Activated CD4-positive, alpha-beta T cell treated with anti-CD3 and anti-CD28 coated beads, Interleukin-2, amount 10 ng/mL, durations not matched to agents 7 days and 5 days (primary cell): ENCODE measurements around the gene TBL1XR1. TPM values are rescaled to one million over a fixed set of nuclear protein-coding genes. Genes with fewer than 3 reads are reported as not detected.

Experiments used
- CTCF ChIA-PET: fragments of 350-600 bp; sonication (Branson Sonifier 250); formaldehyde crosslinking; loops from one replicate; lab custom pipeline; 2021; ENCODE audit warnings: antibody characterized with exemption; lab: Charles Lee
- POLR2A ChIA-PET: fragments of 350-600 bp; sonication (Branson Sonifier 250); formaldehyde crosslinking; loops from one replicate; lab custom pipeline; 2021; ENCODE audit warnings: antibody characterized with exemption; lab: Charles Lee
- DNase-seq: peaks from one replicate; pipeline ENCODE4 v3.0.0-alpha.2; 2020
- H3K27ac Mint-ChIP-seq: one replicate; pipeline ENCODE4 v1.8.0; 2021; ENCODE audit warnings: mild to moderate bottlenecking, moderate library complexity, mixed read lengths
- H3K27me3 Mint-ChIP-seq: one replicate; pipeline ENCODE4 v1.8.0; 2021; ENCODE audit warnings: mixed read lengths
- H3K36me3 Mint-ChIP-seq: one replicate; pipeline ENCODE4 v1.8.0; 2021; ENCODE audit warnings: low read depth, mixed read lengths
- H3K4me1 Mint-ChIP-seq: one replicate; pipeline ENCODE4 v1.8.0; 2021; ENCODE audit warnings: mixed read lengths
- H3K4me3 Mint-ChIP-seq: one replicate; pipeline ENCODE4 v1.8.0; 2021; ENCODE audit warnings: mild to moderate bottlenecking, moderate library complexity, mixed read lengths
- H3K9me3 Mint-ChIP-seq: one replicate; pipeline ENCODE4 v1.8.0; 2021; ENCODE audit warnings: mixed read lengths
- total RNA-seq, 2 experiments: library from RNA; stranded (reverse); gene quantifications; one replicate each; pipeline ENCODE4 v1.2.3, GENCODE V29; 2021

Gene TBL1XR1
- total RNA-seq, 2 experiments from 2014 or later: 167 to 169 TPM

GRCh38 chr3:177221744-177222143, 24.5 kb upstream of the TBL1XR1 start:
- no peak overlapping the region for H3K27ac Mint-ChIP-seq
- CTCF ChIA-PET: no interaction called here
- no peak overlapping the region for H3K4me3 Mint-ChIP-seq
- H3K9me3 Mint-ChIP-seq: peaks cover 3% of the 10 kb centered on the region
- H3K36me3 Mint-ChIP-seq: peaks cover 3% of the 10 kb centered on the region
- no peak for DNase-seq
- no peaks in the 10 kb centered on the region for H3K27me3 Mint-ChIP-seq
- H3K4me1 Mint-ChIP-seq: peaks cover 32% of the 10 kb centered on the region
- POLR2A ChIA-PET: no interaction called here

DNA sequence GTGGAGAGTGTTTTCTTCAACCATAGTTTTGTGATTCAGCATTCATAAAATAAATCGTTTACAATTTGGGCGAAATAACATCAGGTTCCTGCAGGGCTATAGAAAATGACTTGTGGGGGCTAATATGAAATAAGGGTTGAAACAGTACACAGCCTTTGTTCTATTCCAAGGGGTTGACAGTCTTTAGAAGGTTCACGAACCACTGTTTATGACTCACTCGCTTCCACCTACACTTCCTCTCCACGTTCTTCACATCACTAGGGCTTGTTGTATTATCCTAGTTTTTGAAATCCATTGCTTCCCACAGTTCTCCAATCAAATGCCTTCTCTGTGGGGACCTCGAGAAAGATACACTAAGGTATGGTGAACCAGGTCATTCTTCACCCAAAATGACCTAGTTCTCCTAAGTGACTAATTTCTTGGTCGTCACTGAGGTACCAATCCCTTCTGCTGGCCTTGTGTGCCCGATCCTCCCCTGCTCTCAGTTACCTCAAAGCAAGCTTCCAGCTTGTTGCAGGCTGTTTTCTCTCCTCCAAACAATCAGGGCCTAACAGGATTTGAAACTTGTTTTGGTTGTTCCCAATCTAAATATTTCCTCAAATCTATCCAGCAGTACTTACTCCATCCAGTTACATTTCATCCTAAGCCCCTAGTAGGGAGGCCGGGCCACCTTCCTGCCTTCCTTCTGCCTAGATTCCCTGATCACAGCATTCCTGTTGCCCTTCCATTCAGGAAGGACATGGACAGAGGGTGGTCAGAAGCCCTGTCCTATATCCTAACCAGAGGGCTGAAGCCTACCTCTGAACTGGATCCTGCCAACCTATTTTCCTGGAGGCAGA, 23.1 kb upstream of the TBL1XR1 start:
- Mint-ChIP-seq H3K4me1 (peaks cover 30% of the 10 kb centered on the region), H3K27ac (no peak overlapping the region), H3K27me3 (no peaks in the 10 kb centered on the region), H3K4me3 (no peak overlapping the region), H3K9me3 (peaks cover 3% of the 10 kb centered on the region), H3K36me3 (peaks cover 3% of the 10 kb centered on the region)
- POLR2A ChIA-PET: no interaction called here
- no peak for DNase-seq
- CTCF ChIA-PET: interaction anchor here (0.7 to 1.3 kb wide), 3 partner anchors 11 to 24 kb away, joined by 3 to 4 read pairs (median 3); no protein-coding TSS in a partner anchor

GRCh38 chr3:177213801-177214535, 16.7 kb upstream of the TBL1XR1 start:
- POLR2A ChIA-PET: no interaction called here
- Mint-ChIP-seq H3K36me3 (no peaks in the 10 kb centered on the region), H3K27me3 (no peaks in the 10 kb centered on the region), H3K4me1 (peaks cover 6% of the 10 kb centered on the region), H3K4me3 (no peak overlapping the region), H3K9me3 (no peaks in the 10 kb centered on the region), H3K27ac (no peak overlapping the region)
- no peak for DNase-seq
- CTCF ChIA-PET: interaction anchor here (1.2 to 1.5 kb wide), 2 partner anchors 10 kb away, joined by 5 read pairs; no protein-coding TSS in a partner anchor

- ChIA-PET CTCF (interaction anchor here (0.9 to 1.5 kb wide), 2 partner anchors 9 to 722 kb away, joined by 3 to 5 read pairs; no protein-coding TSS in a partner anchor), POLR2A (no interaction called here)
- no peak overlapping the region for H3K27ac Mint-ChIP-seq
- H3K4me1 Mint-ChIP-seq: peaks cover 6% of the 10 kb centered on the region
- DNase-seq: no peak
- no peaks in the 10 kb centered on the region for H3K27me3 Mint-ChIP-seq
- H3K4me3 Mint-ChIP-seq: no peak overlapping the region
- no peaks in the 10 kb centered on the region for H3K9me3 Mint-ChIP-seq
- H3K36me3 Mint-ChIP-seq: no peaks in the 10 kb centered on the region
Observed at GRCh38 chr3:177212756-177213155, 15.5 kb upstream of the TBL1XR1 start.

GRCh38 chr3:177212278-177212610, 15.0 kb upstream of the TBL1XR1 start:
- no peaks in the 10 kb centered on the region for H3K27me3 Mint-ChIP-seq
- H3K4me1 Mint-ChIP-seq: peaks cover 6% of the 10 kb centered on the region
- CTCF ChIA-PET: interaction anchor here (0.9 to 1.2 kb wide), 2 partner anchors 12 to 722 kb away, joined by 3 read pairs; no protein-coding TSS in a partner anchor

GRCh38 chr3:177211503-177212277, 14.4 kb upstream of the TBL1XR1 start:
- POLR2A ChIA-PET: no interaction called here
- H3K4me3 Mint-ChIP-seq: no peak overlapping the region
- H3K36me3 Mint-ChIP-seq: no peaks in the 10 kb centered on the region

More at GRCh38 chr3:177212278-177212610, 15.0 kb upstream of the TBL1XR1 start:
- Mint-ChIP-seq H3K27ac (no peak overlapping the region), H3K36me3 (no peaks in the 10 kb centered on the region), H3K9me3 (no peaks in the 10 kb centered on the region), H3K4me3 (no peak overlapping the region)
- POLR2A ChIA-PET: no interaction called here
- no peak for DNase-seq

DNA sequence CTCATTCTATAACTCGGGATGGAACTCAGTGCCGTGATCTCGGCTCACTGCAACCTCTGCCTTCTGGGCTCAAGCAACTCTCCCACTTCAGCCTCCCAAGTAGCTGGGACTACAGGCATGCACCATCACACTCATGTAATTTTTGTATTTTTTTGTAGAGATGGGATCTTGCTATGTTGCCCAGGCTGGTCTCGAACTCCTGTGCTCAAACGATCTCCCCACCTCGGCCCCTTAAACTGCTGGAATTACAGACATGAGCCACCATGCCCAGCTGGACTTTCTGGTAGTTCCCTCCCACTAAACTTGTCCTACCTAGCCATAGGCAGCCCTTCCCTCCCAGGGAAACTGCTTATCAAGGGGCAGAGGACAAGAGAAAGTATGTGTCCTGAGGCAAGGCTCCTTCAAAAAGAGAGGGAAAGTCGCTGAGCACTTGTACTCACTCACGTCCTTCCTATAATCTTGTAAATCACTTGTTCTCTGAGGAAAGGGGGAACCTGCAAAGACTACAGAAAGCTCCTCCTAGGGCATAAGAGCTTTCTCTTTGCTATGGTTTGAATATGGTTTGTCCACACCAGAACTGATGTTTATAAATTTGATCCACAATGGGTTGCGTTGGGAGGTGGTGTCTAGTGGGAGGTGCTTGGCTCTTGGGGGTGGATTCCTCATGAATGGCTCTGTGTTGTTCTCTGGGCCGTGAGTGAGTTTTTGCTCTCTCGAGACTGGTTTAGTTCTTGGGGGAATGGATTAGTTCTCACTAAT, 13.6 kb upstream of the TBL1XR1 start:
- Mint-ChIP-seq H3K27ac (no peak overlapping the region), H3K4me3 (no peak overlapping the region), H3K36me3 (no peaks in the 10 kb centered on the region), H3K27me3 (no peaks in the 10 kb centered on the region), H3K9me3 (no peaks in the 10 kb centered on the region), H3K4me1 (peaks cover 9% of the 10 kb centered on the region)
- DNase-seq: no peak
- POLR2A ChIA-PET: no interaction called here
- CTCF ChIA-PET: interaction anchor here (0.6 to 1.2 kb wide), 5 partner anchors 13 to 267 kb away, joined by 3 read pairs; no protein-coding TSS in a partner anchor

More at GRCh38 chr3:177211503-177212277, 14.4 kb upstream of the TBL1XR1 start:
- H3K4me1 Mint-ChIP-seq: peaks cover 6% of the 10 kb centered on the region
- DNase-seq: no peak
- H3K9me3 Mint-ChIP-seq: no peaks in the 10 kb centered on the region
- no peak overlapping the region for H3K27ac Mint-ChIP-seq
- no peaks in the 10 kb centered on the region for H3K27me3 Mint-ChIP-seq
- CTCF ChIA-PET: interaction anchor here (1.2 kb wide), 1 partner anchor 13 kb away, joined by 3 read pairs; no protein-coding TSS in a partner anchor

DNA sequence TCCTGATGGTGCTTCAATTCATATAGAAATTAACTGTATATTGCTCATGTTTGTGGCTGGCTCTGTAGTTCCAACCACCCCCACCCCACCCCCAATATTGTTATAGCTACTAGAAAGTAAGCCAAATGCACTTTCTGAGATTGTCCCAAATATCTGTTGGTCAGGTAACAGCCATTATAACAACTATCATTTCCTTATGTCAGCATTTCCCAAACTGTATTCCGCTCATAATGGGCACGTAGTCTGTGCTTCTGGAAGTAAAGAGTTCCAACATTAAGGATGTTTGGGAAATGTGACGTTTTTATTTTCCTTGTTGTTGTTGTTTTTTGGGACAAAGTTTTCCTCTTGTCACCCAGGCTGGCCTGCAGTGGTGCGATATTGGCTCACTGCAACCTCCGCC, 12.2 kb upstream of the TBL1XR1 start:
- CTCF ChIA-PET: no interaction called here

GRCh38 chr3:177208781-177209180, 11.5 kb upstream of the TBL1XR1 start:
- H3K4me3 Mint-ChIP-seq: no peak overlapping the region
- no peaks in the 10 kb centered on the region for H3K36me3 Mint-ChIP-seq
- ChIA-PET POLR2A (no interaction called here), CTCF (interaction anchor here (0.6 kb wide), 1 partner anchor 19 kb away, joined by 3 read pairs; no protein-coding TSS in a partner anchor)
- no peaks in the 10 kb centered on the region for H3K9me3 Mint-ChIP-seq
- no peak for DNase-seq
- no peak overlapping the region for H3K27ac Mint-ChIP-seq
- peaks cover 11% of the 10 kb centered on the region for H3K4me1 Mint-ChIP-seq
- H3K27me3 Mint-ChIP-seq: no peaks in the 10 kb centered on the region

More for the DNA sequence above, 12.2 kb upstream of the TBL1XR1 start:
- POLR2A ChIA-PET: no interaction called here
- Mint-ChIP-seq H3K27ac (no peak overlapping the region), H3K9me3 (no peaks in the 10 kb centered on the region), H3K36me3 (no peaks in the 10 kb centered on the region), H3K4me3 (no peak overlapping the region), H3K27me3 (no peaks in the 10 kb centered on the region), H3K4me1 (peaks cover 11% of the 10 kb centered on the region)
- DNase-seq: no peak

GRCh38 chr3:177208223-177208622, 10.9 kb upstream of the TBL1XR1 start:
- ChIA-PET POLR2A (no interaction called here), CTCF (no interaction called here)
- H3K9me3 Mint-ChIP-seq: no peaks in the 10 kb centered on the region
- no peak overlapping the region for H3K27ac Mint-ChIP-seq
- no peak overlapping the region for H3K4me3 Mint-ChIP-seq
- H3K4me1 Mint-ChIP-seq: peaks cover 14% of the 10 kb centered on the region
- peaks cover 3% of the 10 kb centered on the region for H3K36me3 Mint-ChIP-seq
- no peaks in the 10 kb centered on the region for H3K27me3 Mint-ChIP-seq
- DNase-seq: no peak

- no peak for DNase-seq
- POLR2A ChIA-PET: no interaction called here
- no peak overlapping the region for H3K4me3 Mint-ChIP-seq
- H3K9me3 Mint-ChIP-seq: no peaks in the 10 kb centered on the region
- H3K36me3 Mint-ChIP-seq: peaks cover 9% of the 10 kb centered on the region
- CTCF ChIA-PET: no interaction called here
- peaks cover 23% of the 10 kb centered on the region for H3K4me1 Mint-ChIP-seq
- H3K27me3 Mint-ChIP-seq: no peaks in the 10 kb centered on the region
- H3K27ac Mint-ChIP-seq: no peak overlapping the region
Observed at GRCh38 chr3:177206936-177207335, 9.7 kb upstream of the TBL1XR1 start.
